Hematopoietic multipotent progenitor cell treated with erythropoietin and hydrocortisone succinate and interleukin-3 and kit ligand, for 17 days (in vitro differentiated cells): ENCODE measurements around the gene SARS2.
"Not testable (repeated sequence)": the region's sequence is repeated elsewhere in the genome, so short reads cannot be mapped to it uniquely, and the experiment has no call there.

ENCODE experiments used
- DNase-seq: peaks from one replicate; pipeline ENCODE4 v3.0.0-alpha.2; 2015; ENCODE audit warnings: low spot score

The SARS2 gene, protein sequence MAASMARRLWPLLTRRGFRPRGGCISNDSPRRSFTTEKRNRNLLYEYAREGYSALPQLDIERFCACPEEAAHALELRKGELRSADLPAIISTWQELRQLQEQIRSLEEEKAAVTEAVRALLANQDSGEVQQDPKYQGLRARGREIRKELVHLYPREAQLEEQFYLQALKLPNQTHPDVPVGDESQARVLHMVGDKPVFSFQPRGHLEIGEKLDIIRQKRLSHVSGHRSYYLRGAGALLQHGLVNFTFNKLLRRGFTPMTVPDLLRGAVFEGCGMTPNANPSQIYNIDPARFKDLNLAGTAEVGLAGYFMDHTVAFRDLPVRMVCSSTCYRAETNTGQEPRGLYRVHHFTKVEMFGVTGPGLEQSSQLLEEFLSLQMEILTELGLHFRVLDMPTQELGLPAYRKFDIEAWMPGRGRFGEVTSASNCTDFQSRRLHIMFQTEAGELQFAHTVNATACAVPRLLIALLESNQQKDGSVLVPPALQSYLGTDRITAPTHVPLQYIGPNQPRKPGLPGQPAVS

DNA sequence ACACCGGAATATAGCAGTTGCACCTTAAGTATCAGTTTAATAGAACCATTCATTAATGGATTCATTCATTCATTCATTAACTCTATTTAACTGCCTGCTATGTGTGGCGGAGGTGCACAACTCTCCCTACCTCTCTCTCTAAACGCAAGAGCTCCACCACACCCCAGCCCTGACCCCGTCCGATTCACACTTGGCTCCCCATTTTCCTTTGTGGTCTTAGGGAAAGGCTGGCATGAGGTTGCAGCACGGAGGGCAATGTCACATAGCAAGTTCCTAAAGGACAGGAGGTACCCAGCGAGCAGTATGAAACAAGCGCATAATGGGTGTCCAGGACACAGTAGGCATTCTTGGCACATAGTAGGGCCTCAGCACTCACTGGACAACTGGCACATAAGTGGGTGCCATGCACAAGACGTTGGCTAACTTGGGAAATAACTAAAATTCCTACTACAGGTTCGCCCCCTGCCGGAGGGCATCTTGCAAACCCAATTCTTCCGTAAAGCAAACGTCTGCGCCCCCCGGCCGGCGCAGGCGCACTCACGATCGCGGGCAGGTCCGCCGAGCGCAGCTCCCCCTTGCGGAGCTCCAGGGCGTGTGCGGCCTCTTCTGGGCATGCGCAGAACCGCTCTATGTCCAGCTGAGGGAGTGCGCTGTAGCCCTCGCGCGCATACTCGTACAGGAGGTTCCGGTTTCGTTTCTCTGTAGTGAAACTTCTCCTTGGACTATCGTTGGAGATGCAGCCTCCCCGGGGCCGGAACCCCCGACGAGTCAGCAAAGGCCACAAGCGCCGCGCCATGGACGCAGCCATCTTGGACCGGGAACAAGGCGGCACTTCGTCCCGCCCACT lies at the start of gene SARS2:
TSS of gene SARS2 (minus strand) at position 835 of the 847 bp plus-strand sequence. CDS start at position 808, 27 bp downstream.
- DNase-seq, result no peak

DNA sequence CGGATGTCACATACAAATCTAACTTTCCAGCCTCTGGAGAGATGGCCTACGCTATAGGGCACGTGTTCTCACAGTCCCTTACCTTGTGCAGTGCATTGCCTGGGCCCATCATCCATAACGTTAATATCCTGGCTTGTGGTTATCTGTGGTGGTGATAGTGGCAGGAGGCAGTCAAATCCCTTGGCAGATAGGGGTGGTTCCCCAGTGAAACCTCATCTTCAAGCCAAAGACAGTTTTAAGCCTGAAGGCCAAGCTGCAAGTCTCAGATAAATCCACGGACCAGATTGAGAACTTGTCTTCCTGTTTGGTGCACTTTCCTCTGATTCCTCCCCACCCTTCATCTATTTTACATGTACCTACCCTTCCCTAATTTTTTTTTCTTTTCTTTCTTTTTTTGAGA lies 49.2 kb upstream of the SARS2 start:
- DNase-seq, result no peak

DNA sequence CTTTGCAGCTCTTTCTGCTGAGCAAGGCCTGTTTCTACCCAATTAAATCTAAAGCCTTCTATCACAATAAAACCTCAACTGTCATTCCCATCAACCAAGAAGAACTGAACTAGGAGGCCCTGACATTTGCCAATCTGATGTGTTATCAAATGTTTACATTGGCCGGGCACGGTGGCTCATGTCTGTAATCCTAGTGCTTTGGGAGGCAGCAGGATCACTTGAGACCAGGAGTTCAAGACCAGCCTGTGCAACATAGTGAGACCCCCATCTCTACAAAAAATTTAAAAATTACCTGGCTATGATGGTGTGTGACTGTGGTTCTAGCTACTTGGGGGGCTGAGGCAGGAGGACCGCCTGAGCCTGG lies 47.7 kb upstream of the SARS2 start:
- no peak for DNase-seq

DNA sequence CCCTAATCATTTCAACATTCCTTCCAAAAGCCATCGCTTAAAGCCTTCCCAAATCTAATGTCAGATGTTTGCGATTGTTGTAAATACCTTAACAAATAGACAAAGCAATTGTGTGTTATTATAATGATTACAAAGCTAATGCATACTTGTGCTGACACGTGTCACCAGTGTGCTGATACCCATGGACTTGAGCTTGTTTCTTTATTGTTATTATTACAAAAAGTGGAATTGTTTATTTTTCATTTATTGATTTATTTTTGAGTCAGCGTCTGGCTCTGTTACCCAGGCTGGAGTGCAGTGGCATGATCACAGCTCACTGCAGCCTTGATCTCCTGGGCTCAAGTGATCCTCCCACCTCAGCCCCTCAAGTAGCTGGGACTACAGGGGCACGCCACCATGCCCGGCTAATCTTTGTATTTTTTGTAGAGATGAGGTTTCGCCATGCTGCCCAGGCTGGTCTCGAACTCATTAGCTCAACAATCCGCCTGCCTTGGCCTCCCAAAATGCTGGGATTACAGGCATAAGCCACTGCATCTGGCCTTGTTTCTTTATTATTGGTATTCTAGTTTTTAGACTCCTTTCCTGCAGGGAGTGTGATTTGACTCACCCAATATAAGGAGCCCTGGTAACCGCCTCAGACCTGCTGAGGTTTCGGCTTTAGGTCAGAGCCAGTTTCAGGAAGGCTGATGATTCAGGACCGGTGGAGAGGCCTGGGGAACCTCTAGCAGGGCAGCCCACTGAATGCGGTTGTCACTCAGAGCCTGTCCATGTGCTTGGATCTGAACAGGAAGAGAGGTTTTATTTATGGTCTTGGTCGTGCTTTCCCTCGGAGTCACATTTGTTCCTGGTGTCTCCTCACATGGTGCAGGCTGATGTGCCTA lies 47.1 kb upstream of the SARS2 start:
- no peak for DNase-seq

DNA sequence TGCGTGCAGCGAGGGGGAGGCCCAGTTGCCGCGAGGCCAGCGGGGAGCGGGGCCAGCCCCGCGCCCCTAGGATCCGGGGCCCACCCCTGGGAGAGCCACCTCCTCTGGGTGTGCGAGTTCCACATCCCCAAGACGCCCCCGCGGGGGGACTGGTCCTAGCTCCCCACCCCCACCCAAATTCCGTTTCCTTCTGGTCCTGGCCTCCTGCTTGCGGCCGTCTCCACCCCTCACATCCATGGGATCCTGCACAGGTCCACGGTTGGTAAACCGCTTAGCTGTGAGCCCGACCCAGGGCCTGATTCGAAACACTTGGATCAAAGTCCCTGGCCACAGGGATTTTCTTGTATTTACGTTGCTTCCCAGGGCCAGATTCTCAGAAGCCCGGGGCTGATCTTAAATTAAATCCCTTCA lies 45.3 kb upstream of the SARS2 start:
- DNase-seq, result no peak

DNA sequence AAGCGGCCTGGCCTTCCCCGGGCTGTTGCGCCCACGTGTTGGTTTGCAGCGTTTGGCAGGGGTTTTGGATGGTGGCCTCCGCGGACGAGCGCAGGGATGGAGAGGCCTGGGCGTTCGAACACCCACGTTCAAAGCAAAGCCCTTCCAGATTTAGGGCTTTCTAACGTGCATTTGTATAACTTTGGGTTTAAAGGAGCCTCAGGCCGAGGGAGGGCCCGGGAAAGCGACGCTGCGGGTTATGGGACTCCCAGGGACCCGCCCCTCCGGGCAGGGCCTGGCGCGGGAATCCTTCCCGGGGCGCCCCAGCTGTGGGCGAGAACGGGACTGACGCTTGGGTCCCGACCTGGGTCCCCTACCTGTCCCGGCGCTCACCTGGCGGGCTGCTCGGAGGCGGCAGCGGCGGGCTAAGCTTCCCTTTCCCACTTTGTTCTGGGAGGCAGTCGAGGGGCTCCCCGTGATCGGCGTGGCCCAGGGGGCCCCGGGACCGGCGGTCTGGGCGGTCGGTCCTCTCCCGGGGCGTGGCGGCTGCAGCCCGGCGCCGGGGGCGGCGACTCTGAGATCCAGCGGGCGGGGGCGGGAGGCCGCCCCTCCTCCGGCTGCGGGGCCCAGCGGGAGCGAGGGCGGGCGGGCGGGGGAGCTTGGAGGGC lies 44.8 kb upstream of the SARS2 start, which contains the start of gene FBXO17:
TSS of gene FBXO17 (minus strand) at position 529 of the 647 bp plus-strand sequence. CDS start 25,423 bp downstream, outside the sequence.
- DNase-seq, result no peak

DNA sequence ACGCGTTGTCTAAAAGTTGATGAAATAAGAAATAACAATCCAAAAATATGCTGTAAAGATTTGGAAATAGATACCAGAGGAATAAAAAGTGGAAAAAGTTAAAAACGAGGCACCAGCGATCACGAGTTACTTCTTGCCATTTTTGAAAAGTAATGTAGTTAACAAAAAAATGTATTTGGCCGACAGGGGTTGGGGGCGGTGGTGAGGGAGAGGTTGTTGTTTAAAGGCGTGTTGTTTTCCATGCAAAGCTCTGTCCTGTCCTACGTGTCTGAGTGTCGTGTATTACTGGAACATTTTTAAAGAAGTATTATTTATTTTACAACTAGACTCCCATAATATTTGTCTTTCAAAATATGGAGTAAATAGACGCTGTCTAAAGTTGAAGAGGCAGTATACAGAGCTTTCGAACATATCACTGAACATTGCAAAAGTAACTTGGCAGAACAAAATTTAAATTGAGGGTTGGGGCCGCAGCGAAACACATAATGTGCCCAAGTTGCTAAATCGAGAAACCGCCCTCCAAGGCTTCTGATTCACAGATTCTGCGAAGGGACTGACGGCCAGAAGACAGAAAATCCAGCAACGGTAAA lies 44.2 kb upstream of the SARS2 start:
- DNase-seq, result no peak

DNA sequence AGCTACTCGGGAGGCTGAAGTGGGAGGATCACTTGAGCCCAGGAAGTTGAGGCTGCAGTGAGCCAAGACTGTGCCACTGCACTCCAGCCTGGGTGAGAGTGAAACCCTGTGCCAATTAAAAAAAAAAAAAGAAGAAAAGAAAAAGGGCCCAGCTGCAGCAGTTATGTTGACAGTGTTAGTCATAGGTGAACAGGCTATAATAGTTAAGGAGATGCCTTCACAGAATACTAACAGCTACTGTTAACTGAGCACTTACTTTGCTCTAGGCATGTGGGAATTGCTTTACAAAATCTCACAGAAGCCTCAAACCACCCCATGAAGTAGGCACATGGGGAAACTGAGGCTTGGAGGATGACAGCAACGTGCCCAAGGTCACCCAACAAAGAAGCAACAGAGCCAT lies 41.1 kb upstream of the SARS2 start:
- DNase-seq, result no peak

DNA sequence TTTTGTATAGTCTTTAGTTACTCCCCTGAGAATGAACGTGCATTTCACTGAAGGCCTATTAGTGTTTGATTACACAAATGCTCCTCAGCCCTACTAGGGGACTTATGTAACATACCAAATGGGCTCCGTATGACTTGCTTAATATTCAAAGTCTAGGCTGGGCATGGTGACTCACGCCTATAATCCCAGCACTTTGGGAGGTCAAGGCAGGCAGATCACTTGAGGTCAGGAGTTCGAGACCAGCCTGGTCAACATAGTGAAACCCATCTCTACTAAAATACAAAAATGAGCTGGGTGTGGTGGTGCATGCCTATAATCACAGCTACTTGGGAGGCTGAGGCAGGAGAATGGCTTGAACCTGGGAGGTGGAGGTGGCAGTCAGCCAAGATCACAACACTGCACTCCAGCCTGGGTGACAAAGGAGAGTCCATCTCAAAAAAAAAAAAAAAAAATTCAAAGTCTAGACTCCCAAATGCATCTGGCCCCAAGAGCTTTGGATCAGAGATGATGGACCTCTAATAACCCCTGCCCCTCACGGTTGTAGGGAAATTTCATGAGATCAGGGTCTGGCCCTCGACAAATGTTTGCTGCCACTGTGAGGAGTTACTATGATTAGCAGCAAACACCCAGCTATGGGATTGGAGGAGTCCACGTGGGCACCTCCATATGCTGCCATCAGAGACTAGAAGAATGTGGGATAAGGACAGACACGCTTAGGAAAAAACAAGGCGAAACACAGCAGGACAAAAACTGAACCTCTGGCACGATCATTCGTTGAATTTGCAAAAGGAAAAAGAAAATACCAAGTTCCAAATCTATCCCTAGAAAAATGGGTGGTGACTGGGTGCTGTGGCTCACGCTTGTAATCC lies 40.3 kb upstream of the SARS2 start:
- DNase-seq, result no peak

DNA sequence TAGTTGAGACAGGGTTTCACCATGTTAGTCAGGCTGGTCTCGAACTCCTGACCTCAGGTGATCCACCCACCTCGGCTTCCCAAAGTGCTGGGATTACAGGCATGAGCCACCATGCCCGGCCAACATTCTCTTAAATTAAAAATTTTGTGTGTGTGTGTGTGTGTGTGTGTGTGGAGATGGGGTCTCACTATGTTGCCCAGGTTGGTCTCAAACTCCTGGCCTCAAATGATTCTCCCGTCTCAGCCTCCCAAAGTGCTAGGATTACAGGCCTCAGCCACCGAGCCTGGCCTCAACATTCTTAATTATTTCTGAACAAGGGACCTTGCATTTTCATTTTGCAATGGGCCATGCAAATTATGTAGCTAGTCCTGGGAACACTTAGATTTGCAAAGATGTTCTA lies 35.6 kb upstream of the SARS2 start:
- not testable (repeated sequence) for DNase-seq

DNA sequence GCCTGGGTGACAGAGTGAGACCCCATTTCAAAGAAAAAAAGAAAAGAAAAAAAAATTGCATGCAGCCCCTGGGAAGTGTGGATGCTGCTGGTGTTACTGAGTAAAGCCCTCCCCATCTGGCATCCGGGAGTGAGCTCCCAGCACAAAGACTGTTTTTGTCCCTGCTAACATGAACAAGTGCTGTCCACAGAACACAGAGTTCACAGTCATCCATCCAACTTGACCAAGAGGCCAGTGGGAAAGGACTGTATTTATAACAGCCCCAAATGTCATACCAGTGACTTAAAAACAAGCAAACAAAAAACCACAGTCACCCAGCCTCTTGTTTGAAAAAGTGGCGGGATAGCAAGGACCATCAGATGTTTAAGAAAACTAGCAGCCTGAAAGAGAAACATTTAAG lies 34.2 kb upstream of the SARS2 start:
- no peak for DNase-seq

DNA sequence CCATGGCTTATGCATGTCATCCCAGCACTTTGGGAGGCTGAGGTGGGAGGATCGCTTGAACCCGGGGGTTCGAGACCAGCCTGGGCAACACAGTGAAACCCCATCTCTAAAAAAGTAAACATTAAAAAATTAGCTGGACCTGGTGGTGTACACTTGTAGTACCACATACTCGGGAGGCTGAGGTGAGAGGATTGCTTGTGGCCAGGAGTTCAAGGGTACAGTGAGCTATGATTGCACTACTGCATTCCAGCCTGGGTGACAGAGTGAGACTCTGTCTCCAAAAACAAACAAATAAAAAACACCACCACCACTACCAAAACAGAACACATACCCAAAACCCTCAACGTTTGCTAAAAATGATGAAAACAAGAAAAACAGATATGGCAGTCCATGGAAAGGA lies 29.1 kb upstream of the SARS2 start:
- no peak for DNase-seq

DNA sequence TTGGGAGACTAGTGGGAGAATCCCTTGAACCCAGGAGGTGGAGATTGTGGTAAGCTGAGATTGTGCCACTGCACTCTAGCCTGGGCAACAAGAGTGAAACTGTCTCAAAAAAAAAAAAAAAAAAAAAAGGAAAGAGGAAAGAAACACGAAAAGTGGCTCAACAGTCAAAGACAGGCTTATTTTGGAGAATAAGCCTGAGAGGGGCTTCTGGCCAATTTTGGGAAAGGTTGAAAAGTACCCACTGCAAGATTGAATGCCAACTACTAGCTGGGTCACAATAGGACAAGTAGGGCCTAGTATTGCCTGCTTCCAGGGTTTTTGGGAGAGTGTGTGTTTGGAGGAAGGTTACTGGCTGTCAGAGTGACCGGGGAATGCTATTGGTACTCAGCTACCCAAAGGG lies 27.7 kb upstream of the SARS2 start:
- no peak for DNase-seq

DNA sequence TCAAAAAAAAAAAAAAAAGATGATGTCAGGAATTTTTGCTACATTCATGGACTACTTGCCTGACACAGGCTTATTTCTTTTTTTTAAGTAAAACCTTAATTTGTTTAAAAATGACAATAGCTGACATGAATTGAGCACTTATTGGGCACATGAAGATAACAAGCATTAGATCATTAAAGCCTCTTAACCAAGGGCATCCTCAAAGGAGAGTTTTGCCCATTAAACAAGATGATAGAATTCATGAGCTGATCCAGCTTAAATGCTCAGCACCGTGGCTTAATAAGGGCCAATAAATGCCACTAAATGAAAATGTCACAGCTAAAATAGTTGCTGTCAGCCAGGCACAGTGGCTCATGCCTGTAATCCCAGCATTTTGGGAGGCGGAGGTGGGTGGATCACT lies 25.7 kb upstream of the SARS2 start:
- DNase-seq, result no peak

DNA sequence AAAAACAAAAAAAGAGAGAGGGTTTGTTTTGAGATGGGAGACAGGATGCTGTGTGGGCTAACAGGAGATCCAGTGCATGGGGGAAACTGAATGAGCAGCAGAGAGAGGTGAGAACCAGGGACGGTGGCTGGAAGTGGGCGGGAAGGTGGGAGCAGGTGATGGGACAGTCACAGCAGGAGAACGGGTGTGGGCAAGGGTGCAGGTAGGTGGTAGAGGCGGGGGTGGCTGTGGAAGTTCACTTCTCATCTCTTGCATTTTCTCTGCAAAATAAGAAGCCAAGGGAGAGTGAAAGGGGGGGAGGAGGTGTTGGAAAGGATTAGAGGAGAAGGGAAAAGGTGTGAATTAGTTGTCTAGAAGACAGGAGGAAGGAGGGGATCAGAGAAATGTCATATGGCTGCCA lies 23.1 kb upstream of the SARS2 start:
- no peak for DNase-seq

DNA sequence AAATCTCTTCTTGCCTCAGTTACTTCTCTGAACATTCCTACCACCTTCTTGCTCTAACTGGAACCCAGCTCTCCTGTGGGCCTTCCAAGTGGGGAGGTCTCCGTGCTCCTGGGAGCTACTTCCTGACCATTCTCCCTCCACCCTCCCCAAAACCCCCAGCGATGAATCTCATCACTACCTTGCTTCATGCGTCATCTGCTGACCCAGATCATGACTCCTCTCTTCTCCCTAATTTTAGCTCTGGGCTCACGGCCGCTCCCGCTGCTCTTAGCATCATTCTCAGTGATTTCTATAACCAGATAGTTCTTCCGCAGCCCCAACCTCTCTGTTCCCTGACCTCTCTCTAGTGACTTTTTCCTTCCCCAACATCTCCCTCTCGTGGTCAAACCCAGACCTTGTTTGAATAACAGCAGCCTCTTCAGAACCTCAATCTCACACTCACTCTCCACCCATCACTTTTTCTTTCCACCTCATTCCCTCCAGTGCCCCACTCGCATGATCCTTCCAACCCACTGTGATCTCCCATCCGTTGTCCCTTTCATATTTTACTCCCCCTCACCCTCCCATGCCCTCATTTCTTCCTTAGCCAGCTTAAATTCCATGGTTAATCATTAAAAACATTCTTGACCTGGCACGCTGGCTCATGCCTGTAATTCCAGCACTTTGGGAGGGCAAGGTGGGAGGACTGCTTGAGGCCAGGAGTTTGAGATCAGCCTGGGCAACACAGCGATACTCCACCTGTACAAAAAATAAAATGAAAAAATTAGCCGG lies 22.0 kb upstream of the SARS2 start:
- DNase-seq, result peak; percentile 25

DNA sequence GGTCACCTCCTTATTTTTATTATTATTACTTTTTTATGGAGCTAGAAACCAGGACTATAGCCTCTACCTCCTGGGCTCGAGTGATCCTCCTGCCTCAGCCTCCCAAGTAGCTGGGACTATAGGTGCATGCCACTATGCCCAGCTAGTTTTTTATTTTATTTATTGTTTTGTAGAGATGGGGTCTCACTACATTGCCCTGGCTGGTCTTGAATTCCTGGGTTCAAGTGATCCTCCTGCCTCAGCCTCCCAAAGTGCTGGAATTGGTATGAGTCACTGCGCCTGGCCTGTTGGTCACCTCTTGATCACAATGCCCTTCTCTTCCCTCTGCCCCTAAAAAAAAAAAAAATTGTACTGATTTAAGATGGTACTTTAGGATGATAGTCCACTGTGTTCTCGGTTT lies 20.6 kb upstream of the SARS2 start:
- DNase-seq, result no peak

DNA sequence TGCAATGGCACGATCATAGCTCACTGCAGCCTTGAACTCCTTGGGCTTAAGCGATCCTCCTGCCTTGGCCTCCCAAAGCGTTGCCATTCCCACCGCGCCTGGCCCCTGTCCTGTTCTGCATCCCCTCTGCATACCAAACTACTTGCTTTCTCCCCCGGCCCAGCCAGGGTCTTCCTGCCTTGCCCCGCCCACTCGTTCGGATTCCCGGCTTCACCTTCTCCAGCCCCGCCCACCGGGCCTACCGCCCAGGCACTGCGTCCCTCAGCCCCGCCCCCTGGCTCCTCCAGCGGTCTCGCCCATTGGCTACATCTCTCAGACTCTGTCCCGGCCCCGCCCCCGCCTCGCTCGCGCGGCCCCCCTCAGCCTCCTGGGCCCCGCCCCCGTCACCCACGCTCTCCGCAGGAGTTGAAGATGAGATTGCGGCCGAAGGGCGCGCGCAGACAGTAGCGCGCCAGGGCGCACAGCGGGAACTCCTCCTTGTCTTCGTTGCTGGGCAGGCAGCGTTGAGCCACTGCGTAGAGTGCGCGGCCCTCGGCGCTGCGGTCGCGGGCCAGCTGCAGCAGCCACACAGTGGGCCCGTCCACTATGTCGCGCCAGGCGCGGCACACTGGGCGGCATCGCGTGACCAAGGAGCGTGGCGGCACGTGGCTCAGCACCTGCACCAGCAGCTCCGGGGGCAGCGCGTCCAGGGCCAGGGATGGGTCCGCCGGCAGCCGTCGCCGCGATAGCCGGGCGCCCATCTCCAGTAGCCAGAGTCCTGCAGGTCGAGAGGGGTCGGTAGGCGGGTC lies 19.2 kb upstream of the SARS2 start:
- peak; percentile 62 for DNase-seq
